AG09309 (cell line): ENCODE data around the gene TLE1.
"Not testable (repeated sequence)": the region's sequence is repeated elsewhere in the genome, so short reads cannot be mapped to it uniquely, and the experiment has no call there.

Experiments
- DNase-seq: peaks from one replicate; pipeline ENCODE4 v3.0.0-alpha.2; 2010; ENCODE audit warnings: low read depth
- H3K4me3 ChIP-seq: 2 replicates; pipeline ENCODE4 v1.5.1; 2011; ENCODE audit warnings: mild to moderate bottlenecking, low read depth, low read length, moderate library complexity; ENCODE audit not compliant: control insufficient read depth
- TF ChIP-seq, protein P1 (sequence below): IDR thresholded peaks from 2 replicates; pipeline ENCODE4 v1.5.1; 2011; ENCODE audit warnings: mild to moderate bottlenecking, low read depth, low read length, inconsistent platforms; ENCODE audit not compliant: insufficient read depth, control insufficient read depth; ENCODE audit errors: missing control alignments

TLE1 gene

DNA sequence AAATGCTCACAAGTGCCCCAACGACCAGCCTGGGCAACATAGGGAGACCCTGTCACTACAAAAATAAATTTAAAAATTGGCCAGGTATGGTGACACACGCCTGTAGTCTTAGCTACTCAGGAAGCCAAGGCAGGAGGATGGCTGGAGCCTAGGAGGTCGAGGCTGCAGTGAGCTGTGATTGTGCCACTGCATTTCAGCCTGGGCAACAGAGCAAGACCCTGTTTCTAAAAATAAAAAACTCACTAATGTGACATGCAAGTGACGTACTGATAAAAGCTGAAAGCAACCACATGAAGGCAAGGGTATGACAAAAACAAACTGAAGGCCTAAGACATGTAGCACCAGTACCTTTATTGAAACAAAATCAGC, 81.1 kb downstream of the TLE1 start:
- TF ChIP-seq, protein P1, sequence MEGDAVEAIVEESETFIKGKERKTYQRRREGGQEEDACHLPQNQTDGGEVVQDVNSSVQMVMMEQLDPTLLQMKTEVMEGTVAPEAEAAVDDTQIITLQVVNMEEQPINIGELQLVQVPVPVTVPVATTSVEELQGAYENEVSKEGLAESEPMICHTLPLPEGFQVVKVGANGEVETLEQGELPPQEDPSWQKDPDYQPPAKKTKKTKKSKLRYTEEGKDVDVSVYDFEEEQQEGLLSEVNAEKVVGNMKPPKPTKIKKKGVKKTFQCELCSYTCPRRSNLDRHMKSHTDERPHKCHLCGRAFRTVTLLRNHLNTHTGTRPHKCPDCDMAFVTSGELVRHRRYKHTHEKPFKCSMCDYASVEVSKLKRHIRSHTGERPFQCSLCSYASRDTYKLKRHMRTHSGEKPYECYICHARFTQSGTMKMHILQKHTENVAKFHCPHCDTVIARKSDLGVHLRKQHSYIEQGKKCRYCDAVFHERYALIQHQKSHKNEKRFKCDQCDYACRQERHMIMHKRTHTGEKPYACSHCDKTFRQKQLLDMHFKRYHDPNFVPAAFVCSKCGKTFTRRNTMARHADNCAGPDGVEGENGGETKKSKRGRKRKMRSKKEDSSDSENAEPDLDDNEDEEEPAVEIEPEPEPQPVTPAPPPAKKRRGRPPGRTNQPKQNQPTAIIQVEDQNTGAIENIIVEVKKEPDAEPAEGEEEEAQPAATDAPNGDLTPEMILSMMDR: no peak
- DNase-seq: no peak
- no peak overlapping the region for H3K4me3 ChIP-seq

- H3K4me3 ChIP-seq: no peak overlapping the region
- TF ChIP-seq, protein P1: no peak
- DNase-seq: no peak
Observed at GRCh38 chr9:81607593-81608288, 81.6 kb downstream of the TLE1 start.

GRCh38 chr9:81606261-81606660, 83.1 kb downstream of the TLE1 start:
- H3K4me3 ChIP-seq, DNase-seq: not testable (repeated sequence)

DNA sequence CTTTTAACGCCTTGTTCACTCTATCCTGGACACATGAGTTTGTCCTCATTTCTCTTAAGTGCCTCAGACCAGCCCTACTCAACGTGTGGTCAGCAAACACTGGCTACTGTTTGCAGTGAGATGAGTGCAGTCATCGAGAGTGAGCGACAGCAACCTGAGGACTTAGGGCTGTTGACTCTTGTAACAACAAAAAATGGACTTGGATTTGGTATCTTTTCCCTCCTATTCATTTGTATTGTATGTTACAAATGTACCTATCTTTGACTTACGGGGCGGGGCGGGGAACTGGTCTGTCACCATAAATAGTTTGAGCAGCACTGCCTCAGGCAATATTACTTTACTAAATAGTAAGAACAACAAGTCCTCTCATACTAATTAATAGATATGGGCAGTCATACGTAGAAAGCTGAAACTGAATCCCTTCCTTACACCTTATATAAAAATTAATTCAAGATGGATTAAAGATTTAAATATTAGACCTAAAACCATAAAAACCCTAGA, 84.1 kb downstream of the TLE1 start:
- H3K4me3 ChIP-seq: no peak overlapping the region
- no peak for DNase-seq
- TF ChIP-seq, protein P1: no peak

GRCh38 chr9:81604306-81605169, 84.8 kb downstream of the TLE1 start:
- DNase-seq: no peak
- TF ChIP-seq, protein P1: no peak
- H3K4me3 ChIP-seq: no peak overlapping the region

DNA sequence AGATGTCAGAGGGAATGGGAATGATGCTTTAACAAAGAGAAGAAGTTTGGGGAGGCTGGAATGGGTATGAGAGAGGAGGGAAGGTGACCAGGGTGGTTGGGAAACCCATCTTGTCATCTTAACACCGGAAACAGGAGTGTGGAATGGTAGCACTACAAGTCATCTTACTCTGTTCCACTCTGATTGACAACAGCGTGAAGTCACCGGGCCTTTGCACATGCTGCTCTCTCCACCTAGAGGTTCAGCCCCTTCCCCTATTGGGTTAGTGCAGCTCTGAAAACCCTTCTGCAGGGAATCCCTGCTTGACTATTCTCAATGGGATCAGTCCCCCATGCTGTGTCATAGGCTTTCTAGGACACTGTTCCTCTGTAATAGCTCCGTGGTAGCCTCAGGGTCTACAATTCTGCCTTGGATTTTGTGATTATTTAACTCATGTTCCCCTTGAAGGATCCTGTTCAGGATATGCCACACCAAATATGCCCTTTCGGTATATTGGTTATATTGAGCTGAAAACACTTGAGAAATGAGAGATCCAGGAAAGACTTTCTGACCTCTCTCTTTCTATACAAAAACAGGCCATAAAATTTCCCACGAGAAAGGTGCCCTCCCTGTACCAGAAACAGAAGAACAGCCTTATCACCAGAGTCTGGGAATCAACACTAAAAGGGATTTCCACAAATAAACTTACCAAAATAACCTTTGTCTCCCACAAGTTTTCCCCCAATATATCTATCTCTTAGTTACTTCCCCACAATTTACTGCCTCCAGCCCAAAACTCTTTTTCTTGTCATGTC, 86.3 kb downstream of the TLE1 start:
- TF ChIP-seq, protein P1: no peak
- H3K4me3 ChIP-seq: no peak overlapping the region
- no peak for DNase-seq
